ENCODE data around the gene NUDT22. TPM values are rescaled to one million over a fixed set of nuclear protein-coding genes. Genes with fewer than 3 reads are reported as not detected.

NUDT22 gene
- total and polyA plus RNA-seq, 4 donors: 20.3 to 41.3 (median 32.9) TPM

- Histone ChIP-seq H3K27ac (ENCODE audit: low read depth, low read length) (no peak overlapping the region), H3K27me3 (ENCODE audit: control insufficient read depth, insufficient read depth, low read length) (no peaks in the 10 kb centered on the region), H3K4me1 (ENCODE audit: control insufficient read depth, insufficient read depth, low read length) (peaks cover 32% of the 10 kb centered on the region), H3K9me3 (ENCODE audit: control insufficient read depth, insufficient read depth, low read length) (no peaks in the 10 kb centered on the region), H3K36me3 (ENCODE audit: control insufficient read depth, insufficient read depth, low read length) (peaks cover 73% of the 10 kb centered on the region), H3K4me3 (ENCODE audit: low read depth, low read length) (no peak overlapping the region)
- 94% methylated on average over 35 of the region's 35 CpGs for WGBS (ENCODE audit: insufficient coverage)
- no peak for DNase-seq (ENCODE audit: low read depth in 4 of 6, low spot score in 6 of 6)
Observed at GRCh38 chr11:64265176-64266160, 39.4 kb downstream of the NUDT22 start.

DNA sequence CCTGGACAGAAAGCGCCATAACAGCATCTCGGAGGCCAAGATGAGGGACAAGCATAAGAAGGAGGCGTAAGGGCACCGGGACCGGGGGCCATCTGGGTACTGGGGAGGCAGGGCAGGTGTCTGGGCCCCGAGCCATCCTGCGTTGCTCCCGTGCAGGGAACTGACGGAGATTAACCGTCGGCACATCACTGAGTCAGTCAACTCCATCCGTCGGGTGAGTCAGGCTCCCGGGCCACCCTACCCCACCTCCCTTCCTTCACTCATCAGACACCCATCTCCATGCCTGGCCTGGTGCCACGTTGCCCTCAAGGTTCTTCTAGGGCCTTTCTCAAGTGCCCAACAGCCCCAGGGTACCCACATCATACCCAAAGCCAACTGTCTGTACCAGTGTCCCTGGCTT is 40.3 kb downstream of the NUDT22 start:
- Histone ChIP-seq H3K36me3 (ENCODE audit: control insufficient read depth, insufficient read depth, low read length) (peaks cover 70% of the 10 kb centered on the region), H3K27me3 (ENCODE audit: control insufficient read depth, insufficient read depth, low read length) (no peaks in the 10 kb centered on the region), H3K4me3 (ENCODE audit: low read depth, low read length) (no peak overlapping the region), H3K4me1 (ENCODE audit: control insufficient read depth, insufficient read depth, low read length) (peaks cover 36% of the 10 kb centered on the region), H3K27ac (ENCODE audit: low read depth, low read length) (no peak overlapping the region), H3K9me3 (ENCODE audit: control insufficient read depth, insufficient read depth, low read length) (no peaks in the 10 kb centered on the region)
- WGBS (ENCODE audit: insufficient coverage): 91% methylated on average over 12 of the region's 15 CpGs
- no peak for DNase-seq (ENCODE audit: low read depth in 4 of 6, low spot score in 6 of 6)

GRCh38 chr11:64267207-64267945 is 41.3 kb downstream of the NUDT22 start:
- H3K4me3 ChIP-seq (ENCODE audit: low read depth, low read length): no peak overlapping the region
- WGBS (ENCODE audit: insufficient coverage): 75% methylated on average over 18 of the region's 27 CpGs
- H3K9me3 ChIP-seq (ENCODE audit: control insufficient read depth, insufficient read depth, low read length): no peaks in the 10 kb centered on the region
- no peak for DNase-seq (ENCODE audit: low read depth in 4 of 6, low spot score in 6 of 6)
- H3K4me1 ChIP-seq (ENCODE audit: control insufficient read depth, insufficient read depth, low read length): peaks cover 47% of the 10 kb centered on the region
- H3K36me3 ChIP-seq (ENCODE audit: control insufficient read depth, insufficient read depth, low read length): peaks cover 64% of the 10 kb centered on the region
- H3K27me3 ChIP-seq (ENCODE audit: control insufficient read depth, insufficient read depth, low read length): no peaks in the 10 kb centered on the region
- H3K27ac ChIP-seq (ENCODE audit: low read depth, low read length): no peak overlapping the region

DNA sequence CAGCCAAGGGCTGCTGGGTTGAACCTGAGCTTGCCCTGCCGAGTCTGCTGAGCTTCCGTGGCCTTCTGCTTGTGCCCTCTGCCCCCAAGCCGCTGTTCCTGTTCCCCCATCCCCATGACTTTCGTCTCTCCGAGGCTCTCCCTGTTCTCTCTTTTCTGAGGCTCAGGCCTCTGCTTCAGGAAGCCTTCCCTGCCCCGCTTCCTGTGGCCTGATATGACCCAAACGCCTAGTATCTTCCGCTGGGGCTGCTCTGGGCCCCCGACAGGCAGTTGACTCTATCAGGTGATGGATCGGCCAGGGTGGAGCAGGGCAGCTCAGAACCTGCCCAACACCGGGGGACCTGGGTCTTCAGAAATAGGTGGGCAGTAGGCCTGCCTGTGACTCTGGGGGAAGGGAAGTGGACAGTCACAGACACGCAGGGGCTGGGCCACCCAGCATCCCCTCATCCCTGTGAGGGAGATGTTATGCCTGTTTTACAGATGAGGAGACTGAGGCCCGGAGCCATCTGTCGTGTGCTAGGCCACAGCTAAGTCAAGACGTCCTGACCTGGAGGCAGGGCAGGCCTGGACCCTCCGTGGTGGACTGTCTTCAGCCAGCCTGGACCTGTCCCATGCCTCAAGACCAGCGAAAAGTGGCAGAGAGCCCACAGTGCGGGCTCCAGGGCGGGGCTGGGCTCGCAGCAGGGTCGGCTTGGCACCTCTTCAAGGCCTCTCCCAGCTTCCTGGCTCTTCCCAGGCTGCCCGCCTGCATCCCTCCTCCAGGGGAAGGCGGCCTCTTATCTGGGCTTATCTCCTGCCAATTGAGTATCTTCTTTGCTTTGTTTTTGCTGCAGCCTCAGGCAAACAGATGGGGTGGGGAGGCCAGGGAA is 42.2 kb downstream of the NUDT22 start:
- H3K27me3 ChIP-seq (ENCODE audit: control insufficient read depth, insufficient read depth, low read length): no peaks in the 10 kb centered on the region
- H3K27ac ChIP-seq (ENCODE audit: low read depth, low read length): peak overlapping the region; percentile 98
- no peaks in the 10 kb centered on the region for H3K9me3 ChIP-seq (ENCODE audit: control insufficient read depth, insufficient read depth, low read length)
- WGBS (ENCODE audit: insufficient coverage): 73% methylated on average over 22 of the region's 23 CpGs
- DNase-seq (ENCODE audit: low read depth in 4 of 6, low spot score in 6 of 6): peak in 1 of 6 donors; percentile 49
- H3K4me1 ChIP-seq (ENCODE audit: control insufficient read depth, insufficient read depth, low read length): peaks cover 50% of the 10 kb centered on the region
- peaks cover 56% of the 10 kb centered on the region for H3K36me3 ChIP-seq (ENCODE audit: control insufficient read depth, insufficient read depth, low read length)
- H3K4me3 ChIP-seq (ENCODE audit: low read depth, low read length): peak overlapping the region; percentile 57

- no peak for DNase-seq (ENCODE audit: low read depth in 4 of 6, low spot score in 6 of 6)
- 2% methylated on average over 34 of the region's 34 CpGs for WGBS (ENCODE audit: insufficient coverage)
- no peaks in the 10 kb centered on the region for H3K27me3 ChIP-seq (ENCODE audit: control insufficient read depth, insufficient read depth, low read length)
Observed at GRCh38 chr11:64268893-64269539, 42.9 kb downstream of the NUDT22 start.

DNA sequence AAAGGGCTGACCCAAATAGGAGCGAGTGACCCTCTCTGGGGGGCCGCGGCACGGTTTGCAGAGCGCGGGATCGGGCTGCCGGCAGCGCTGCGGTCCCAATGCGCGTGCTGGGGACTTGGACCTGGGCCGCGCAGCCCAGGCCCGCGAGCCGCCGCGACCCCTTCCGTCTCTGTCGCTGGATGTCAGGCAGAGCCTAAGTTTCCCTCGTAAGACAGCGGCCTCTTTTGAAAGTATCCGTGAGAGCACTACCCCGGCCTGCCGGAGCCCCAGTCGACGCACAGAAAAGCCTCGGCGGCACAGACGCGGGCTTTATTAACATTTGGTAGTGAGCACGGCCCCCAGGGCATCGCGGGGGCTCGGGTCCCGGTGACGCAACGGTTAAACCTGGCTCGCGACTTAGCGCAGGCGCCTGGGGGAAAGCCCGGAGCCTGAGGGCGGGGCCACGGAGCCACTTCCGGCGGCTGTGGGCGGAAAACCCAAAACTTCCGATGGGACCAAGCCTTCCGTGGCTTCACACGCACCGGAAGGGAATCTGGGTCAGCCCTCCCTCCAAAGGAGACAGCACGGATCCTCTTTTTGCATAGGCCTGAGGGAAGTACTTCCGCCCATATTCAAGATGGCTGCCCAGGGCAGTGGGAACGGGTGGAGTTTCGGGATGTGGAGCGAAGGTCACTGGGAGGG is 43.6 kb downstream of the NUDT22 start:
- Histone ChIP-seq H3K36me3 (ENCODE audit: control insufficient read depth, insufficient read depth, low read length) (peaks cover 50% of the 10 kb centered on the region), H3K4me3 (ENCODE audit: low read depth, low read length) (peak overlapping the region; percentile 57), H3K4me1 (ENCODE audit: control insufficient read depth, insufficient read depth, low read length) (peaks cover 41% of the 10 kb centered on the region), H3K9me3 (ENCODE audit: control insufficient read depth, insufficient read depth, low read length) (no peaks in the 10 kb centered on the region), H3K27ac (ENCODE audit: low read depth, low read length) (peak overlapping the region; percentile 98), H3K27me3 (ENCODE audit: control insufficient read depth, insufficient read depth, low read length) (no peaks in the 10 kb centered on the region)
- WGBS (ENCODE audit: insufficient coverage): under 1% methylated on average over 58 of the region's 58 CpGs
- peak; percentile 96 to 100 (median 98) for DNase-seq (ENCODE audit: low read depth in 4 of 6, low spot score in 6 of 6)

More at GRCh38 chr11:64268893-64269539, 42.9 kb downstream of the NUDT22 start:
- peaks cover 54% of the 10 kb centered on the region for H3K36me3 ChIP-seq (ENCODE audit: control insufficient read depth, insufficient read depth, low read length)
- H3K4me1 ChIP-seq (ENCODE audit: control insufficient read depth, insufficient read depth, low read length): peaks cover 48% of the 10 kb centered on the region
- no peaks in the 10 kb centered on the region for H3K9me3 ChIP-seq (ENCODE audit: control insufficient read depth, insufficient read depth, low read length)
- peak overlapping the region; percentile 98 for H3K27ac ChIP-seq (ENCODE audit: low read depth, low read length)
- peak overlapping the region; percentile 57 for H3K4me3 ChIP-seq (ENCODE audit: low read depth, low read length)

GRCh38 chr11:64275031-64275800 is 49.1 kb downstream of the NUDT22 start:
- Histone ChIP-seq H3K4me3 (ENCODE audit: low read depth, low read length) (no peak overlapping the region), H3K4me1 (ENCODE audit: control insufficient read depth, insufficient read depth, low read length) (peaks cover 20% of the 10 kb centered on the region), H3K27me3 (ENCODE audit: control insufficient read depth, insufficient read depth, low read length) (no peaks in the 10 kb centered on the region), H3K36me3 (ENCODE audit: control insufficient read depth, insufficient read depth, low read length) (peaks cover 61% of the 10 kb centered on the region), H3K9me3 (ENCODE audit: control insufficient read depth, insufficient read depth, low read length) (no peaks in the 10 kb centered on the region), H3K27ac (ENCODE audit: low read depth, low read length) (no peak overlapping the region)
- DNase-seq (ENCODE audit: low read depth in 4 of 6, low spot score in 6 of 6): no peak
- WGBS (ENCODE audit: insufficient coverage): 86% methylated on average over 14 of the region's 15 CpGs

DNA sequence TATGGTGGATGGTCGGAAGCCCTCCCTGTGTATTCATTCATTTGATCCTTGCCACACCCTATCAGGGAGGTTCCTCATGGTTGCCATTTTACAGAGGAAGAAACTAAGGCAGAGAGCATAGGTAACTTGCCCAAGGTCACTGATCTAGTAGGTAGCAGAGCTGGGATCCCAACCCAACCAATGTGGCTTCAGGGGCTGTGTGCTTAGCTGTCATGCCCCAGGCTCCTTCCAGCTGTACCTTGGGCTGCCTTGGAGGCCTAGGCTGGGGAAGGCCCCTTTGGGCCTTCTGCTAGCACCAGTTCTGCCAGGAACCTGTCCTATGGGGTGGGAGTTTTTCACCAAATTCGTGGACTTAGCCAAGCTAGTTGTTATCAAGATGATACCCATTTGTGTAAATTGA is 49.8 kb downstream of the NUDT22 start:
- H3K27ac ChIP-seq (ENCODE audit: low read depth, low read length): no peak overlapping the region
- H3K27me3 ChIP-seq (ENCODE audit: control insufficient read depth, insufficient read depth, low read length): no peaks in the 10 kb centered on the region
- H3K4me3 ChIP-seq (ENCODE audit: low read depth, low read length): no peak overlapping the region
- WGBS (ENCODE audit: insufficient coverage): 100% methylated on average over 1 of the region's 2 CpGs
- DNase-seq (ENCODE audit: low read depth in 4 of 6, low spot score in 6 of 6): no peak
- H3K9me3 ChIP-seq (ENCODE audit: control insufficient read depth, insufficient read depth, low read length): no peaks in the 10 kb centered on the region
- peaks cover 14% of the 10 kb centered on the region for H3K4me1 ChIP-seq (ENCODE audit: control insufficient read depth, insufficient read depth, low read length)
- H3K36me3 ChIP-seq (ENCODE audit: control insufficient read depth, insufficient read depth, low read length): peaks cover 61% of the 10 kb centered on the region
